K562 (cell line): ENCODE data around the gene EVPL. TPM values are rescaled to one million over a fixed set of nuclear protein-coding genes. Genes with fewer than 3 reads are reported as not detected.

Experiments used
- ATAC-seq: fragments of 200-7000 bp; cut with Tn5 transposase; 3 replicates; pipeline ENCODE4 v1.9.1; 2020; ENCODE audit warnings: moderate library complexity
- BruUV-seq: library from RNA; stranded (reverse); fragments of 400-500 nt; replicated peaks from 2 replicates; lab custom pipeline; 2021; lab: Mats Ljungman, UMichigan
- CTCF ChIA-PET: fragments of 300-600 bp; formaldehyde crosslinking; extraction: SDS; loops from one replicate; lab custom pipeline; 2021; ENCODE audit warnings: low intra/inter-chr PET ratio; lab: Yijun Ruan, JAX
- POLR2A ChIA-PET: fragments of 300-600, 350-650 bp; sonication (Branson Sonifier 250); formaldehyde crosslinking; extraction: SDS; loops from one replicate; lab custom pipeline; 2021; ENCODE audit warnings: antibody characterized with exemption, inconsistent platforms; lab: Yijun Ruan, JAX
- DNase-seq, 4 experiments: peaks; one replicate each; pipeline versions ENCODE4 v3.0.0 to v3.0.0-alpha.2; 2011 to 2018; ENCODE audit warnings: low spot score in 3 of 4, mixed read lengths in 3 of 4; ENCODE audit errors: extremely low read depth in 1 of 4
- FAIRE-seq: peaks from 2 replicates; lab custom pipeline; 2011; peaks lifted over from hg19 to GRCh38; lab: Jason Lieb, UNC
- H2AFZ ChIP-seq: 2 replicates; pipeline ENCODE4 v1.6.0; 2011; ENCODE audit warnings: low read depth, low read length, control low read depth, inconsistent platforms
- H3K27ac ChIP-seq: fragments of 200-600 bp; 3 replicates; pipeline ENCODE4 v1.8.0; 2011; ENCODE audit warnings: low read depth, mild to moderate bottlenecking, control low read depth, inconsistent platforms, low read length, moderate library complexity, mixed read lengths; ENCODE audit errors: extremely low read depth
- H3K27me3 ChIP-seq, 2 experiments: fragments of 300-600 bp in 1 of 2; 2 replicates in 1 of 2; 3 replicates in 1 of 2; pipeline versions ENCODE4 v1.6.0 to v1.8.0; 2011; ENCODE audit warnings: inconsistent platforms in 2 of 2, low read length in 2 of 2, mild to moderate bottlenecking in 1 of 2, mixed read lengths in 1 of 2, moderate library complexity in 1 of 2; ENCODE audit not compliant: control insufficient read depth in 2 of 2, insufficient read depth in 2 of 2
- H3K36me3 ChIP-seq: fragments of 300-600 bp; 3 replicates; pipeline ENCODE4 v1.8.0; 2011; ENCODE audit warnings: mild to moderate bottlenecking, low read length, inconsistent platforms; ENCODE audit not compliant: control insufficient read depth, insufficient read depth
- H3K4me1 ChIP-seq, 2 experiments: fragments of 200-600 bp in 1 of 2; replicated peaks in 1 of 2; 2 replicates in 1 of 2; 3 replicates in 1 of 2; pipeline versions ENCODE4 v1.5.1 to v1.8.0; 2011; ENCODE audit warnings: inconsistent platforms in 2 of 2, low read length in 2 of 2, mild to moderate bottlenecking in 1 of 2, mixed read lengths in 1 of 2, moderate library complexity in 1 of 2; ENCODE audit not compliant: control insufficient read depth in 2 of 2, insufficient read depth in 2 of 2
- H3K4me2 ChIP-seq: 2 replicates; pipeline ENCODE4 v1.6.1; 2011; ENCODE audit warnings: low read length, control low read depth, inconsistent platforms, mixed read lengths; ENCODE audit not compliant: insufficient read depth
- H3K4me3 ChIP-seq: fragments of 200-600 bp; sonication (generic), shearing (Covaris generic); 2 replicates; pipeline ENCODE4 v1.5.1; 2016; ENCODE audit warnings: control low read depth, inconsistent platforms
- H3K79me2 ChIP-seq: fragments of 200-600 bp; 3 replicates; pipeline ENCODE4 v1.8.0; 2011; ENCODE audit warnings: low read length, inconsistent platforms; ENCODE audit not compliant: control insufficient read depth, insufficient read depth
- H3K9ac ChIP-seq, 2 experiments: 2 replicates each; pipeline versions ENCODE4 v1.6.0 to v1.6.1; 2011; ENCODE audit warnings: low read depth in 2 of 2, low read length in 2 of 2, control low read depth in 1 of 2, inconsistent platforms in 1 of 2, mild to moderate bottlenecking in 1 of 2, mixed read lengths in 1 of 2; ENCODE audit not compliant: insufficient read depth in 1 of 2
- H3K9me1 ChIP-seq: one replicate; pipeline ENCODE4 v1.6.0; 2011; ENCODE audit warnings: inconsistent platforms, mild to moderate bottlenecking, low read length, moderate library complexity; ENCODE audit not compliant: control insufficient read depth, insufficient read depth
- H3K9me3 ChIP-seq: replicated peaks from 2 replicates; pipeline ENCODE4 v1.5.1; 2011; ENCODE audit warnings: low read depth, low read length, inconsistent platforms; ENCODE audit not compliant: control insufficient read depth, insufficient read depth
- H4K20me1 ChIP-seq: replicated peaks from 2 replicates; pipeline ENCODE4 v1.6.1; 2011; ENCODE audit warnings: low read length, inconsistent platforms, mixed read lengths; ENCODE audit not compliant: control insufficient read depth, insufficient read depth
- KLF1 ChIP-seq: fragments of 450-650 bp; IDR thresholded peaks from 2 replicates; pipeline ENCODE4 v1.6.1; 2016; ENCODE audit warnings: missing genetic modification characterization, missing compliant biosample characterization
- RAD21 ChIP-seq, 2 experiments: fragments of 250-450 bp in 1 of 2; fragments of 450-650 bp in 1 of 2; sonication (Bioruptor Pico) in 1 of 2; formaldehyde crosslinking in 1 of 2; IDR thresholded peaks in 1 of 2; conservative IDR thresholded peaks in 1 of 2; 2 replicates each; pipeline versions ENCODE4 v1.4.0 to v1.8.0; 2020 to 2022; ENCODE audit warnings: mild to moderate bottlenecking in 2 of 2, moderate library complexity in 1 of 2
- WGBS: fragments of 100-300 bp; shearing (Covaris generic); methylation state at CpG from one replicate; pipeline ENCODE4 v1.1.6; 2016; ENCODE audit warnings: low coverage, mixed read lengths; ENCODE audit not compliant: insufficient coverage; ENCODE audit errors: missing lambda C conversion rate; 5-methylcytosine and 5-hydroxymethylcytosine counted together
- in situ Hi-C: fragments of 300-500 bp; cut with MboI; formaldehyde crosslinking; loops from 4 replicates; pipeline ENCODE4 v1.15.0; 2018; ENCODE audit warnings: inconsistent platforms, mixed read lengths
- intact Hi-C: fragments of 100-400 bp; cut with micrococcal nuclease; formaldehyde crosslinking; loops from 2 replicates; pipeline ENCODE4 v1.14.2; 2022
- polyA plus RNA-seq, 8 experiments: library from polyadenylated mRNA; depleted of rRNA in 4 of 8; stranded (reverse) in 5 of 8; unstranded in 3 of 8; fragments of >200 nt; fragmentation: Nextera tagmentation in 2 of 8; fragmentation: Illumina TruSeq in 1 of 8; extraction: Ambion mirVana in 2 of 8; extraction: Trizol in 1 of 8; gene quantifications; 2 replicates each; pipeline versions ENCODE4 v1.2.1 to v1.2.3, GENCODE V29; 2011 to 2014; ENCODE audit warnings: inconsistent platforms in 1 of 8, missing spikeins in 1 of 8
- total RNA-seq, 7 experiments: library from RNA; depleted of rRNA in 6 of 7; stranded (reverse); fragments of >200 nt in 6 of 7; fragmentation: Illumina TruSeq in 2 of 7; extraction: Trizol in 2 of 7; gene quantifications; 2 replicates each; pipeline versions ENCODE4 v1.2.1 to v1.2.3, GENCODE V29; 2011 to 2021; ENCODE audit warnings: low replicate concordance in 1 of 7
- TF ChIP-seq, protein P1 (sequence below), 3 experiments: IDR thresholded peaks in 2 of 3; conservative IDR thresholded peaks in 1 of 3; 2 replicates each; pipeline ENCODE4 v1.5.1; 2011 to 2012; ENCODE audit warnings: low read length in 3 of 3, mild to moderate bottlenecking in 3 of 3, control low read depth in 2 of 3, improper control_type of control experiment in 1 of 3, inconsistent platforms in 1 of 3, low read depth in 1 of 3, mixed read lengths in 1 of 3, moderate library complexity in 1 of 3; ENCODE audit not compliant: insufficient read depth in 2 of 3

The EVPL gene
- total and polyA plus RNA-seq, 9 of the 15 experiments (the other 6 are each of a cell fraction or from before 2014, with no cell fraction given): 0.08 to 0.18 (median 0.16) TPM; not detected in 5

DNA sequence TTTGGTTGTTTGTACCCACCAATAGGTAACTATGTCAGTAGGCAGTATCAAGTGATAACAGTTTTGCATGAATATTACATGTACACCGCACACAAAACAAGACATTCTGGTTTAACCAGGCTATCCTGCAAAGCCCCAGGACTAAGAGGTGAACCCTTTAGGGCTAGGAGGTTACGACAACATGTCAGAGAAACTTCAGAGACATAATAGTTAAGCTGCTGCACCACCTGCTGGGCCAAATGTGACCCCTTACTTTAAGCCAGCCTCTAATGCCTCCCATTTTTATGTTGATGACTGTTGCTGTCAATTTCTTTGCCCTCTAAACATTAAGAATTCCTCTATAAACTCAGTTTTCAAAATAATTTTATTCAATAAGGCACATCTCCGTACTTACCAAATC lies 29.8 kb upstream of the EVPL start:
- no peak for FAIRE-seq
- ChIA-PET POLR2A (interaction anchor here (1.6 to 5.0 kb wide), 4 partner anchors 10 to 27 kb away, joined by 4 to 33 read pairs (median 10); partner anchors contain the start of gene SRP68), CTCF (no interaction called here)
- Histone ChIP-seq H3K27ac (no peak overlapping the region), H3K4me3 (no peak overlapping the region), H3K4me2 (no peak overlapping the region), H3K36me3 (peaks cover 82% of the 10 kb centered on the region), H3K79me2 (peaks cover 7% of the 10 kb centered on the region; the same call in 2 of the 3 replicates), H3K4me1 (peaks cover 5 to 9% of the 10 kb centered on the region in 2 experiments; a peak in 3 of 5 replicates), H3K9me1 (no peaks in the 10 kb centered on the region), H3K9ac (no peak overlapping the region), H3K9me3 (no peaks in the 10 kb centered on the region), H2AFZ (no peak overlapping the region), H3K27me3 (no peaks in the 10 kb centered on the region), H4K20me1 (no peaks in the 10 kb centered on the region)
- WGBS: 87% methylated on average over 3 of the region's 3 CpGs
- intact Hi-C loops (no loop called here), in situ Hi-C loops (no loop called here)
- no TSS peak for BruUV-seq
- DNase-seq: no peak
- peak; percentile 56; the same call in 2 of the 3 replicates for ATAC-seq
- TF ChIP-seq, protein P1, sequence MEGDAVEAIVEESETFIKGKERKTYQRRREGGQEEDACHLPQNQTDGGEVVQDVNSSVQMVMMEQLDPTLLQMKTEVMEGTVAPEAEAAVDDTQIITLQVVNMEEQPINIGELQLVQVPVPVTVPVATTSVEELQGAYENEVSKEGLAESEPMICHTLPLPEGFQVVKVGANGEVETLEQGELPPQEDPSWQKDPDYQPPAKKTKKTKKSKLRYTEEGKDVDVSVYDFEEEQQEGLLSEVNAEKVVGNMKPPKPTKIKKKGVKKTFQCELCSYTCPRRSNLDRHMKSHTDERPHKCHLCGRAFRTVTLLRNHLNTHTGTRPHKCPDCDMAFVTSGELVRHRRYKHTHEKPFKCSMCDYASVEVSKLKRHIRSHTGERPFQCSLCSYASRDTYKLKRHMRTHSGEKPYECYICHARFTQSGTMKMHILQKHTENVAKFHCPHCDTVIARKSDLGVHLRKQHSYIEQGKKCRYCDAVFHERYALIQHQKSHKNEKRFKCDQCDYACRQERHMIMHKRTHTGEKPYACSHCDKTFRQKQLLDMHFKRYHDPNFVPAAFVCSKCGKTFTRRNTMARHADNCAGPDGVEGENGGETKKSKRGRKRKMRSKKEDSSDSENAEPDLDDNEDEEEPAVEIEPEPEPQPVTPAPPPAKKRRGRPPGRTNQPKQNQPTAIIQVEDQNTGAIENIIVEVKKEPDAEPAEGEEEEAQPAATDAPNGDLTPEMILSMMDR (IDR thresholded peaks at IDR 0.05 in 2 of 3, conservative IDR thresholded peaks at IDR 0.05 in 1 of 3; ENCODE audit: insufficient read depth in 2 of 3, low read depth in 1 of 3, low read length in 3 of 3): peak in 1 of 3 experiments; percentile 21; a peak in 2 of 6 replicates
- TF ChIP-seq RAD21 (CRISPR knock-in tag; conservative IDR thresholded peaks at IDR 0.05 in 1 of 2, IDR thresholded peaks at IDR 0.05 in 1 of 2) (peak in 1 of 2 experiments; percentile 14; a peak in 1 of 4 replicates), KLF1 (tag) (no peak)
